ENCODE results near the gene PACRG.

- TF ChIP-seq CTCF (IDR thresholded peaks at IDR 0.05) (no peak), POLR2A (IDR thresholded peaks at IDR 0.05) (no peak), POLR2AphosphoS5 (IDR thresholded peaks at IDR 0.05) (no peak)
Observed at GRCh38 chr6:163031931-163032330, 304.2 kb downstream of the PACRG start.

Data from prostate gland (tissue), 2 donors.